K562 (cell line): ENCODE data around the gene TKTL1. TPM values are rescaled to one million over a fixed set of nuclear protein-coding genes. Genes with fewer than 3 reads are reported as not detected.
A peak's percentile ranks its signal among the peaks of the same experiment; 100 is the strongest.

Source experiments
- ATAC-seq: fragments of 200-7000 bp; cut with Tn5 transposase; 3 replicates; pipeline ENCODE4 v1.9.1; 2020; ENCODE audit warnings: moderate library complexity
- BruUV-seq: library from RNA; stranded (reverse); fragments of 400-500 nt; replicated peaks from 2 replicates; lab custom pipeline; 2021; lab: Mats Ljungman, UMichigan
- CTCF ChIA-PET: fragments of 300-600 bp; formaldehyde crosslinking; extraction: SDS; loops from one replicate; lab custom pipeline; 2021; ENCODE audit warnings: low intra/inter-chr PET ratio; lab: Yijun Ruan, JAX
- POLR2A ChIA-PET: fragments of 300-600, 350-650 bp; sonication (Branson Sonifier 250); formaldehyde crosslinking; extraction: SDS; loops from one replicate; lab custom pipeline; 2021; ENCODE audit warnings: antibody characterized with exemption, inconsistent platforms; lab: Yijun Ruan, JAX
- DNase-seq, 4 experiments: peaks; one replicate each; pipeline versions ENCODE4 v3.0.0 to v3.0.0-alpha.2; 2011 to 2018; ENCODE audit warnings: low spot score in 3 of 4, mixed read lengths in 3 of 4; ENCODE audit errors: extremely low read depth in 1 of 4
- FAIRE-seq: peaks from 2 replicates; lab custom pipeline; 2011; peaks lifted over from hg19 to GRCh38; lab: Jason Lieb, UNC
- H2AFZ ChIP-seq: 2 replicates; pipeline ENCODE4 v1.6.0; 2011; ENCODE audit warnings: low read depth, low read length, control low read depth, inconsistent platforms
- H3K27ac ChIP-seq: fragments of 200-600 bp; 3 replicates; pipeline ENCODE4 v1.8.0; 2011; ENCODE audit warnings: low read depth, mild to moderate bottlenecking, control low read depth, inconsistent platforms, low read length, moderate library complexity, mixed read lengths; ENCODE audit errors: extremely low read depth
- H3K27me3 ChIP-seq, 2 experiments: fragments of 300-600 bp in 1 of 2; 2 replicates in 1 of 2; 3 replicates in 1 of 2; pipeline versions ENCODE4 v1.6.0 to v1.8.0; 2011; ENCODE audit warnings: inconsistent platforms in 2 of 2, low read length in 2 of 2, mild to moderate bottlenecking in 1 of 2, mixed read lengths in 1 of 2, moderate library complexity in 1 of 2; ENCODE audit not compliant: control insufficient read depth in 2 of 2, insufficient read depth in 2 of 2
- H3K36me3 ChIP-seq: fragments of 300-600 bp; 3 replicates; pipeline ENCODE4 v1.8.0; 2011; ENCODE audit warnings: mild to moderate bottlenecking, low read length, inconsistent platforms; ENCODE audit not compliant: control insufficient read depth, insufficient read depth
- H3K4me1 ChIP-seq, 2 experiments: fragments of 200-600 bp in 1 of 2; replicated peaks in 1 of 2; 2 replicates in 1 of 2; 3 replicates in 1 of 2; pipeline versions ENCODE4 v1.5.1 to v1.8.0; 2011; ENCODE audit warnings: inconsistent platforms in 2 of 2, low read length in 2 of 2, mild to moderate bottlenecking in 1 of 2, mixed read lengths in 1 of 2, moderate library complexity in 1 of 2; ENCODE audit not compliant: control insufficient read depth in 2 of 2, insufficient read depth in 2 of 2
- H3K4me2 ChIP-seq: 2 replicates; pipeline ENCODE4 v1.6.1; 2011; ENCODE audit warnings: low read length, control low read depth, inconsistent platforms, mixed read lengths; ENCODE audit not compliant: insufficient read depth
- H3K4me3 ChIP-seq: fragments of 200-600 bp; sonication (generic), shearing (Covaris generic); 2 replicates; pipeline ENCODE4 v1.5.1; 2016; ENCODE audit warnings: control low read depth, inconsistent platforms
- H3K79me2 ChIP-seq: fragments of 200-600 bp; 3 replicates; pipeline ENCODE4 v1.8.0; 2011; ENCODE audit warnings: low read length, inconsistent platforms; ENCODE audit not compliant: control insufficient read depth, insufficient read depth
- H3K9ac ChIP-seq, 2 experiments: 2 replicates each; pipeline versions ENCODE4 v1.6.0 to v1.6.1; 2011; ENCODE audit warnings: low read depth in 2 of 2, low read length in 2 of 2, control low read depth in 1 of 2, inconsistent platforms in 1 of 2, mild to moderate bottlenecking in 1 of 2, mixed read lengths in 1 of 2; ENCODE audit not compliant: insufficient read depth in 1 of 2
- H3K9me1 ChIP-seq: one replicate; pipeline ENCODE4 v1.6.0; 2011; ENCODE audit warnings: inconsistent platforms, mild to moderate bottlenecking, low read length, moderate library complexity; ENCODE audit not compliant: control insufficient read depth, insufficient read depth
- H3K9me3 ChIP-seq: replicated peaks from 2 replicates; pipeline ENCODE4 v1.5.1; 2011; ENCODE audit warnings: low read depth, low read length, inconsistent platforms; ENCODE audit not compliant: control insufficient read depth, insufficient read depth
- H4K20me1 ChIP-seq: replicated peaks from 2 replicates; pipeline ENCODE4 v1.6.1; 2011; ENCODE audit warnings: low read length, inconsistent platforms, mixed read lengths; ENCODE audit not compliant: control insufficient read depth, insufficient read depth
- C11orf30 ChIP-seq: fragments of 450-650 bp; IDR thresholded peaks from 2 replicates; pipeline ENCODE4 v1.6.1; 2016; ENCODE audit warnings: low read depth, mild to moderate bottlenecking
- HDAC3 ChIP-seq: fragments of 450-650 bp; IDR thresholded peaks from 2 replicates; pipeline ENCODE4 v1.6.1; 2018; ENCODE audit warnings: borderline replicate concordance, mild to moderate bottlenecking, moderate library complexity; ENCODE audit not compliant: partially characterized antibody
- MAX ChIP-seq: sonication (generic); formaldehyde crosslinking; IDR thresholded peaks from 2 replicates; pipeline ENCODE4 v1.9.0; 2022; ENCODE audit warnings: mild to moderate bottlenecking, missing genetic modification reagents
- MLX ChIP-seq, 2 experiments: fragments of 450-650 bp in 1 of 2; sonication (generic) in 1 of 2; formaldehyde crosslinking; conservative IDR thresholded peaks; 2 replicates each; pipeline versions ENCODE4 v1.4.0 to v1.8.1; 2020 to 2022; ENCODE audit warnings: mild to moderate bottlenecking in 1 of 2, missing genetic modification reagents in 1 of 2
- MTF1 ChIP-seq: fragments of 250-450 bp; sonication (Bioruptor Pico); IDR thresholded peaks from 2 replicates; pipeline ENCODE4 v1.9.0; 2021; ENCODE audit warnings: moderate library complexity, mild to moderate bottlenecking, inconsistent platforms, borderline replicate concordance
- POLR2AphosphoS2 ChIP-seq: IDR thresholded peaks from 2 replicates; pipeline ENCODE4 v1.6.1; 2012; ENCODE audit warnings: low read length, improper control_type of control experiment
- SIRT6 ChIP-seq: IDR thresholded peaks from one replicate; pipeline ENCODE4 v1.6.1; 2012; ENCODE audit warnings: low read depth, mild to moderate bottlenecking, control low read depth, inconsistent platforms, low read length, moderate library complexity
- TRIM24 ChIP-seq, 2 experiments: fragments of 450-650 bp; IDR thresholded peaks; 2 replicates each; pipeline ENCODE4 v1.6.1; 2016
- ZBTB33 ChIP-seq: sonication (generic); formaldehyde crosslinking; IDR thresholded peaks from 2 replicates; pipeline ENCODE4 v1.8.1; 2023; ENCODE audit warnings: mild to moderate bottlenecking, missing genetic modification reagents
- ZNF431 ChIP-seq: sonication (generic); formaldehyde crosslinking; IDR thresholded peaks from 2 replicates; pipeline ENCODE4 v1.8.0; 2022; ENCODE audit warnings: mild to moderate bottlenecking, missing genetic modification reagents
- WGBS: fragments of 100-300 bp; shearing (Covaris generic); methylation state at CpG from one replicate; pipeline ENCODE4 v1.1.6; 2016; ENCODE audit warnings: low coverage, mixed read lengths; ENCODE audit not compliant: insufficient coverage; ENCODE audit errors: missing lambda C conversion rate; 5-methylcytosine and 5-hydroxymethylcytosine counted together
- in situ Hi-C: fragments of 300-500 bp; cut with MboI; formaldehyde crosslinking; loops from 4 replicates; pipeline ENCODE4 v1.15.0; 2018; ENCODE audit warnings: inconsistent platforms, mixed read lengths
- intact Hi-C: fragments of 100-400 bp; cut with micrococcal nuclease; formaldehyde crosslinking; loops from 2 replicates; pipeline ENCODE4 v1.14.2; 2022
- polyA plus RNA-seq, 8 experiments: library from polyadenylated mRNA; depleted of rRNA in 4 of 8; stranded (reverse) in 5 of 8; unstranded in 3 of 8; fragments of >200 nt; fragmentation: Nextera tagmentation in 2 of 8; fragmentation: Illumina TruSeq in 1 of 8; extraction: Ambion mirVana in 2 of 8; extraction: Trizol in 1 of 8; gene quantifications; 2 replicates each; pipeline versions ENCODE4 v1.2.1 to v1.2.3, GENCODE V29; 2011 to 2014; ENCODE audit warnings: inconsistent platforms in 1 of 8, missing spikeins in 1 of 8
- total RNA-seq, 7 experiments: library from RNA; depleted of rRNA in 6 of 7; stranded (reverse); fragments of >200 nt in 6 of 7; fragmentation: Illumina TruSeq in 2 of 7; extraction: Trizol in 2 of 7; gene quantifications; 2 replicates each; pipeline versions ENCODE4 v1.2.1 to v1.2.3, GENCODE V29; 2011 to 2021; ENCODE audit warnings: low replicate concordance in 1 of 7
- TF ChIP-seq, protein P1 (sequence below): sonication (generic); formaldehyde crosslinking; IDR thresholded peaks from 2 replicates; pipeline ENCODE4 v1.8.0; 2022; ENCODE audit warnings: missing genetic modification reagents, mild to moderate bottlenecking, moderate library complexity, borderline replicate concordance
- TF ChIP-seq, protein P2 (sequence below): fragments of 450-650 bp; IDR thresholded peaks from one replicate; pipeline ENCODE4 v1.6.1; 2018; ENCODE audit warnings: mild to moderate bottlenecking, moderate library complexity; ENCODE audit not compliant: partially characterized antibody

Gene TKTL1
- total and polyA plus RNA-seq, 9 of the 15 experiments (the other 6 are each of a cell fraction or from before 2014, with no cell fraction given), result 0.18 to 0.71 (median 0.38) TPM

DNA sequence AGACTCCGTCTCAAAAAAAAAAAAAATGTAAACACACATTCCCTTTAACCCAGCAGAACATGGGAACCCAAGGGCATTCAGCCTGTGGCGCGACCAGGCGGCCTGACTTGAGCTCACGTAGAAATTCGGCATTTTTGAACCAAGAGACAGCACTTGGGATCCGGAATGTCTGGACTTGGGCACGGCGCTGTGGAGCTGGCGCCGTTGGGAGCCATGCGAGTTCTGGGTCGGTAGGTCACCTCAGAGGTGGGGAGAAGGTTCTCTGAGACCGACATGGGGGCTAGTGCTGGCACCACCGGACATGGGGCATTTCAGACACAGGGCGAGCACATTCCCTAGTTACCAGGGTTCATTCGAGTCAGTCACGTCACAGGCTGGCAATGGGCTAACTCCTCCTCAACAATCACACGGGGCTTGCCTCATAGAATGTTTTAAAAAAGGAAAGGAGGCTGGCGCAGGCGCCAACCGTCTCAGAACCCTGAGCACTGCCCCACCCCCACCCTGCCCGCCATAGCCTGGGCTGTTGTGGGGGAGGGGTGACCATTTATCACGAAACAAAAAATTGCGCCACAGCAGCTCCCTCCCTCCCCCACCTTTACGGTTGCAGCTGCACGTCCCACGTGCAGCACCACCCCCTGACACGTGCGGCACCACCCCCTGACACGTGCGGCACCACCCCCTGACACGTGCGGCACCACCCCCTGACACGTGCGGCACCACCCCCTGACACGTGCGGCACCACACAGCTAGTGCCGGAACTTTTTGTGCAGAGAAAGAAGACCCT lies 612 bp upstream of the TKTL1 start, which contains the start of gene TEX28:
Gene TEX28 (minus strand): TSS at position 334 of the 784 bp plus-strand sequence. CDS start 3,007 bp downstream, outside the sequence.
- ChIA-PET POLR2A (no interaction called here), CTCF (no interaction called here)
- no peak within 1 kb of the TSS for H3K4me3 ChIP-seq
- H4K20me1 ChIP-seq, result no peaks in the 10 kb centered on the region
- ATAC-seq, result no peak
- H3K9me3 ChIP-seq, result no peaks in the 10 kb centered on the region
- H2AFZ ChIP-seq, result no peak within 1 kb of the TSS
- BruUV-seq, result no TSS peak
- no peaks in the 10 kb centered on the region for H3K27me3 ChIP-seq
- no peaks in the 10 kb centered on the region for H3K36me3 ChIP-seq
- H3K79me2 ChIP-seq, result no peaks in the 10 kb centered on the region
- intact Hi-C loops (no loop called here), in situ Hi-C loops (no loop called here)
- no peaks in the 10 kb centered on the region for H3K9me1 ChIP-seq
- no peak within 1 kb of the TSS for H3K4me2 ChIP-seq
- H3K9ac ChIP-seq, result no peak within 1 kb of the TSS
- FAIRE-seq, result no peak
- DNase-seq, result no peak
- WGBS, result 87% methylated on average over 13 of the region's 39 CpGs
- H3K4me1 ChIP-seq, result 0 out of 5 replicates have a peak, but pooled peaks cover 0 to 9% of the 10 kb centered on the region in 2 experiments
- H3K27ac ChIP-seq, result no peak within 1 kb of the TSS
- TF ChIP-seq ZNF431 (CRISPR knock-in tag) (peak; percentile 20; the same call in 1 of the 2 replicates), MAX (CRISPR knock-in tag) (peak; percentile 69), ZBTB33 (peak; percentile 80), MTF1 (CRISPR knock-in tag) (no peak), HDAC3 (no peak), C11orf30 (no peak), SIRT6 (no peak), TRIM24 (IDR thresholded peaks at IDR 0.05) (peak; percentile 68 to 70; a peak in 3 of 4 replicates), POLR2AphosphoS2 (no peak), MLX (CRISPR knock-in tag; conservative IDR thresholded peaks at IDR 0.05) (peak in 1 of 2 experiments; percentile 93; a peak in 2 of 4 replicates)
- TF ChIP-seq, protein P1, sequence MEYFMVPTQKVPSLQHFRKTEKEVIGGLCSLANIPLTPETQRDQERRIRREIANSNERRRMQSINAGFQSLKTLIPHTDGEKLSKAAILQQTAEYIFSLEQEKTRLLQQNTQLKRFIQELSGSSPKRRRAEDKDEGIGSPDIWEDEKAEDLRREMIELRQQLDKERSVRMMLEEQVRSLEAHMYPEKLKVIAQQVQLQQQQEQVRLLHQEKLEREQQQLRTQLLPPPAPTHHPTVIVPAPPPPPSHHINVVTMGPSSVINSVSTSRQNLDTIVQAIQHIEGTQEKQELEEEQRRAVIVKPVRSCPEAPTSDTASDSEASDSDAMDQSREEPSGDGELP, result peak; percentile 74; the same call in 1 of the 2 replicates
- TF ChIP-seq, protein P2, sequence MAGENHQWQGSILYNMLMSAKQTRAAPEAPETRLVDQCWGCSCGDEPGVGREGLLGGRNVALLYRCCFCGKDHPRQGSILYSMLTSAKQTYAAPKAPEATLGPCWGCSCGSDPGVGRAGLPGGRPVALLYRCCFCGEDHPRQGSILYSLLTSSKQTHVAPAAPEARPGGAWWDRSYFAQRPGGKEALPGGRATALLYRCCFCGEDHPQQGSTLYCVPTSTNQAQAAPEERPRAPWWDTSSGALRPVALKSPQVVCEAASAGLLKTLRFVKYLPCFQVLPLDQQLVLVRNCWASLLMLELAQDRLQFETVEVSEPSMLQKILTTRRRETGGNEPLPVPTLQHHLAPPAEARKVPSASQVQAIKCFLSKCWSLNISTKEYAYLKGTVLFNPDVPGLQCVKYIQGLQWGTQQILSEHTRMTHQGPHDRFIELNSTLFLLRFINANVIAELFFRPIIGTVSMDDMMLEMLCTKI, result no peak
